K562 (cell line): Measurements from ENCODE around the gene SLC15A3. TPM values are rescaled to one million over a fixed set of nuclear protein-coding genes. Genes with fewer than 3 reads are reported as not detected.

Experiments
- AFF1 ChIP-seq, 2 experiments: fragments of 450-650 bp; IDR thresholded peaks; 2 replicates each; pipeline ENCODE4 v1.6.1; 2018; ENCODE audit warnings: mild to moderate bottlenecking in 2 of 2, low read depth in 1 of 2; ENCODE audit not compliant: partially characterized antibody in 2 of 2
- BRCA1 ChIP-seq, 2 experiments: fragments of 450-650 bp in 1 of 2; sonication (generic) in 1 of 2; formaldehyde crosslinking in 1 of 2; IDR thresholded peaks; 2 replicates each; pipeline versions ENCODE4 v1.5.0 to v1.6.1; 2017 to 2020; ENCODE audit warnings: mild to moderate bottlenecking in 1 of 2, missing genetic modification reagents in 1 of 2
- CBFA2T3 ChIP-seq: fragments of 450-650 bp; IDR thresholded peaks from 2 replicates; pipeline ENCODE4 v1.6.1; 2017
- DMBX1 ChIP-seq: fragments of 250-450 bp; sonication (Bioruptor Pico); IDR thresholded peaks from 2 replicates; pipeline ENCODE4 v1.8.0; 2022; ENCODE audit warnings: inconsistent platforms, mild to moderate bottlenecking, moderate library complexity, borderline replicate concordance
- E2F6 ChIP-seq, 2 experiments: IDR thresholded peaks; 2 replicates each; pipeline ENCODE4 v1.6.1; 2011; ENCODE audit warnings: borderline replicate concordance in 1 of 2, control low read depth in 1 of 2, low read depth in 1 of 2, low read length in 1 of 2, mild to moderate bottlenecking in 1 of 2, mixed read lengths in 1 of 2, moderate library complexity in 1 of 2; ENCODE audit not compliant: insufficient read depth in 1 of 2, insufficient read length in 1 of 2, poor library complexity in 1 of 2, severe bottlenecking in 1 of 2; ENCODE audit errors: extremely low read depth in 1 of 2
- FOXK2 ChIP-seq, 2 experiments: fragments of 450-650 bp; IDR thresholded peaks in 1 of 2; conservative IDR thresholded peaks in 1 of 2; 2 replicates each; pipeline ENCODE4 v1.6.1; 2016; ENCODE audit warnings: low read depth in 2 of 2, mild to moderate bottlenecking in 1 of 2
- HDAC2 ChIP-seq: fragments of 450-650 bp; IDR thresholded peaks from 2 replicates; pipeline ENCODE4 v1.6.1; 2016; ENCODE audit warnings: mild to moderate bottlenecking
- IRF9 ChIP-seq: fragments of 450-650 bp; IDR thresholded peaks from 2 replicates; pipeline ENCODE4 v1.6.1; 2016; ENCODE audit warnings: missing biosample characterization, missing genetic modification characterization
- KLF16 ChIP-seq: IDR thresholded peaks from 2 replicates; pipeline ENCODE4 v1.6.1; 2016; ENCODE audit warnings: antibody characterized with exemption
- MTA2 ChIP-seq: fragments of 450-650 bp; IDR thresholded peaks from 2 replicates; pipeline ENCODE4 v1.6.1; 2016; ENCODE audit warnings: low read depth
- NCOR1 ChIP-seq: fragments of 450-650 bp; IDR thresholded peaks from 2 replicates; pipeline ENCODE4 v1.6.1; 2016; ENCODE audit warnings: mild to moderate bottlenecking, moderate library complexity
- NFIX ChIP-seq: fragments of 250-450 bp; sonication (Bioruptor Pico); IDR thresholded peaks from 2 replicates; pipeline ENCODE4 v1.4.0; 2020; ENCODE audit warnings: low read depth, mild to moderate bottlenecking, moderate library complexity
- NONO ChIP-seq, 2 experiments: fragments of 200-400 bp in 1 of 2; fragments of 450-650 bp in 1 of 2; formaldehyde crosslinking in 1 of 2; IDR thresholded peaks; 2 replicates each; pipeline ENCODE4 v1.6.1; 2017; ENCODE audit warnings: low read depth in 2 of 2, mild to moderate bottlenecking in 2 of 2, moderate library complexity in 2 of 2, low read length in 1 of 2
- POLR2AphosphoS5 ChIP-seq: IDR thresholded peaks from 2 replicates; pipeline ENCODE4 v1.6.1; 2011; ENCODE audit warnings: mild to moderate bottlenecking, low read depth, low read length, moderate library complexity; ENCODE audit not compliant: control insufficient read depth, insufficient read depth
- RBM39 ChIP-seq: fragments of 200-400 bp; formaldehyde crosslinking; optimal IDR thresholded peaks from 2 replicates; pipeline ENCODE3; 2018; ENCODE audit warnings: low read depth, low read length
- SP1 ChIP-seq: sonication (generic); formaldehyde crosslinking; IDR thresholded peaks from 2 replicates; pipeline ENCODE4 v1.8.1; 2022; ENCODE audit warnings: mild to moderate bottlenecking, missing genetic modification reagents
- TEAD1 ChIP-seq, 2 experiments: fragments of 450-650 bp in 1 of 2; sonication (generic) in 1 of 2; formaldehyde crosslinking; IDR thresholded peaks; 2 replicates each; pipeline versions ENCODE4 v1.4.0 to v1.8.0; 2020 to 2022; ENCODE audit warnings: mild to moderate bottlenecking in 2 of 2, missing genetic modification reagents in 1 of 2
- TEAD4 ChIP-seq, 2 experiments: sonication (generic) in 1 of 2; formaldehyde crosslinking in 1 of 2; IDR thresholded peaks; 2 replicates each; pipeline versions ENCODE4 v1.6.1 to v1.8.0; 2012 to 2022; ENCODE audit warnings: borderline replicate concordance in 1 of 2, inconsistent platforms in 1 of 2, low read length in 1 of 2, mild to moderate bottlenecking in 1 of 2, missing genetic modification reagents in 1 of 2
- ZFX ChIP-seq: sonication (generic); formaldehyde crosslinking; IDR thresholded peaks from 2 replicates; pipeline ENCODE4 v1.8.0; 2022; ENCODE audit warnings: mild to moderate bottlenecking, missing genetic modification reagents, moderate library complexity
- ZNF778 ChIP-seq: fragments of 450-650 bp; formaldehyde crosslinking; IDR thresholded peaks from 2 replicates; pipeline ENCODE4 v1.4.0; 2020; ENCODE audit warnings: mild to moderate bottlenecking, moderate library complexity
- polyA plus RNA-seq, 8 experiments: library from polyadenylated mRNA; depleted of rRNA in 4 of 8; stranded (reverse) in 5 of 8; unstranded in 3 of 8; fragments of >200 nt; fragmentation: Nextera tagmentation in 2 of 8; fragmentation: Illumina TruSeq in 1 of 8; extraction: Ambion mirVana in 2 of 8; extraction: Trizol in 1 of 8; gene quantifications; 2 replicates each; pipeline versions ENCODE4 v1.2.1 to v1.2.3, GENCODE V29; 2011 to 2014; ENCODE audit warnings: inconsistent platforms in 1 of 8, missing spikeins in 1 of 8
- total RNA-seq, 7 experiments: library from RNA; depleted of rRNA in 6 of 7; stranded (reverse); fragments of >200 nt in 6 of 7; fragmentation: Illumina TruSeq in 2 of 7; extraction: Trizol in 2 of 7; gene quantifications; 2 replicates each; pipeline versions ENCODE4 v1.2.1 to v1.2.3, GENCODE V29; 2011 to 2021; ENCODE audit warnings: low replicate concordance in 1 of 7

The SLC15A3 gene
- total and polyA plus RNA-seq, 9 of the 15 experiments (the other 6 are each of a cell fraction or from before 2014, with no cell fraction given): 0.07 to 0.27 TPM; not detected in 7

- peak; percentile 42; the same call in 1 of the 2 replicates for TF ChIP-seq NFIX
- peak; percentile 78; the same call in 1 of the 2 replicates for TF ChIP-seq POLR2AphosphoS5
- TF ChIP-seq E2F6 (IDR thresholded peaks at IDR 0.05; ENCODE audit: borderline replicate concordance in 1 of 2, extremely low read depth in 1 of 2, insufficient read depth in 1 of 2, insufficient read length in 1 of 2, low read depth in 1 of 2, low read length in 1 of 2, poor library complexity in 1 of 2, severe bottlenecking in 1 of 2): peak in 1 of 2 experiments; percentile 26
- TF ChIP-seq SP1 (CRISPR knock-in tag): peak; percentile 25; the same call in 1 of the 2 replicates
- peak; percentile 85 for TF ChIP-seq CBFA2T3
- TF ChIP-seq KLF16: 0 out of 2 replicates have a peak, but pooled peaks have one; percentile 44
- TF ChIP-seq BRCA1 (IDR thresholded peaks at IDR 0.05): no peak
- no peak for TF ChIP-seq BRCA1 (CRISPR knock-in tag; IDR thresholded peaks at IDR 0.05)
- TF ChIP-seq IRF9 (tag): no peak
- TF ChIP-seq NONO (IDR thresholded peaks at IDR 0.05; ENCODE audit: low read depth in 2 of 2, low read length in 1 of 2): peak in 1 of 2 experiments; percentile 58; a peak in 1 of 4 replicates
- no peak for TF ChIP-seq RBM39
- TF ChIP-seq FOXK2 (conservative IDR thresholded peaks at IDR 0.05 in 1 of 2, IDR thresholded peaks at IDR 0.05 in 1 of 2; ENCODE audit: low read depth in 2 of 2): 0 out of 4 replicates have a peak, but pooled peaks have one; percentile 21 to 25
- TF ChIP-seq ZNF778 (CRISPR knock-in tag): no peak
- peak; percentile 47; the same call in 1 of the 2 replicates for TF ChIP-seq HDAC2
- peak; percentile 78 for TF ChIP-seq NCOR1
- peak; percentile 49; the same call in 1 of the 2 replicates for TF ChIP-seq MTA2
- peak in 1 of 2 experiments; percentile 43 for TF ChIP-seq AFF1 (IDR thresholded peaks at IDR 0.05; ENCODE audit: low read depth in 1 of 2, partially characterized antibody in 2 of 2)
- peak in 1 of 2 experiments; percentile 79; a peak in 3 of 4 replicates for TF ChIP-seq TEAD1 (CRISPR knock-in tag; IDR thresholded peaks at IDR 0.05)
- peak; percentile 55 for TF ChIP-seq ZFX (CRISPR knock-in tag)
- peak; percentile 44; the same call in 1 of the 2 replicates for TF ChIP-seq DMBX1 (CRISPR knock-in tag)
- TF ChIP-seq TEAD4 (IDR thresholded peaks at IDR 0.05; ENCODE audit: low read length): peak; percentile 86
- TF ChIP-seq TEAD4 (CRISPR knock-in tag; IDR thresholded peaks at IDR 0.05; ENCODE audit: borderline replicate concordance): no peak
These were observed 60.8 kb downstream of the SLC15A3 start (continued) for GRCh38 chr11:60891103-60891741.
